Mammary epithelial cell (primary cell): ENCODE data around the gene PCSK6.

Experiments used
- CTCF ChIP-seq, 2 donors: IDR thresholded peaks in 1 of 2; conservative IDR thresholded peaks in 1 of 2; 2 replicates each; pipeline ENCODE4 v1.5.1; 2011 to 2012; ENCODE audit warnings: inconsistent platforms in 2 of 2, low read length in 2 of 2, mild to moderate bottlenecking in 2 of 2, control low read depth in 1 of 2, low read depth in 1 of 2; ENCODE audit not compliant: insufficient read depth in 1 of 2; ENCODE audit errors: extremely low read depth in 1 of 2
- EZH2 ChIP-seq: IDR thresholded peaks from 2 replicates; pipeline ENCODE4 v1.6.1; 2012; ENCODE audit warnings: low read length, inconsistent platforms, borderline replicate concordance

- TF ChIP-seq CTCF (conservative IDR thresholded peaks at IDR 0.05 in 1 of 2, IDR thresholded peaks at IDR 0.05 in 1 of 2; ENCODE audit: extremely low read depth in 1 of 2, insufficient read depth in 1 of 2, low read depth in 1 of 2, low read length in 2 of 2) (no peak), EZH2 (no peak)
Measured at GRCh38 chr15:101489599-101490407, at the start of gene PCSK6.
